NT2/D1 (cell line): ENCODE measurements around the gene KRT38.

Source experiments
- SUZ12 ChIP-seq: IDR thresholded peaks from 2 replicates; pipeline ENCODE4 v1.6.1; 2011; ENCODE audit not compliant: insufficient read length, insufficient read depth; ENCODE audit errors: extremely low read depth
- YY1 ChIP-seq: IDR thresholded peaks from 2 replicates; pipeline ENCODE4 v1.6.1; 2011; ENCODE audit not compliant: insufficient read length, insufficient read depth

DNA sequence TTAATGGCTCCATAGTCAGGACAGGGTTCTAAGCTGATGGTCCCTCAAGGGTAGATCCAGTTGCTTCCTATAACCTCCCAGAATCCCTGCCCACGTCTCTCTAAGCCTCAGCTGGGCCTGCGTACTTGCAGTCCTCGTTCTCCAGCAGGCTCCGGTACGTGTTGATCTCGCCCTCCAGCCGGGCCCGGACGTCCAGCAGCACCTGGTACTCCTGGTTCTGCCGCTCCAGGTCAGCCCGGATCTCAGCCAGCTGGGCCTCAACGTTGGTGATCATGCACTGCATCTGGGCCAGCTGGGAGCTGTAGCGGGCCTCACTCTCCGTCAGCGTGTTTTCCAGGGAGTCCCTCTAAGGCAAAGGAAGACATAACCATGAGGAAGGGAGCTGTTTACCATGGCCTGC lies 21.9 kb upstream of the KRT38 start:
- no peak for TF ChIP-seq SUZ12
- no peak for TF ChIP-seq YY1
